GM12878 (cell line): ENCODE data around the gene SIN3A. TPM values are rescaled to one million over a fixed set of nuclear protein-coding genes. Genes with fewer than 3 reads are reported as not detected.

Experiments used
- ASH2L ChIP-seq: fragments of 300-600, 200-600 bp; sonication (generic); IDR thresholded peaks from 2 replicates; pipeline ENCODE4 v1.6.1; 2017; ENCODE audit warnings: low read depth, mild to moderate bottlenecking, borderline replicate concordance
- BCLAF1 ChIP-seq: fragments of 450-650 bp; IDR thresholded peaks from 2 replicates; pipeline ENCODE4 v1.6.1; 2017; ENCODE audit warnings: antibody characterized with exemption, mild to moderate bottlenecking, moderate library complexity
- CHD4 ChIP-seq: fragments of 200-600 bp; sonication (generic); IDR thresholded peaks from 2 replicates; pipeline ENCODE4 v1.6.1; 2016; ENCODE audit warnings: mild to moderate bottlenecking
- CREB1 ChIP-seq: IDR thresholded peaks from 2 replicates; pipeline ENCODE4 v1.6.1; 2012; ENCODE audit warnings: low read depth, mild to moderate bottlenecking, inconsistent platforms
- CUX1 ChIP-seq: IDR thresholded peaks from 2 replicates; pipeline ENCODE4 v1.6.1; 2012; ENCODE audit warnings: improper control_type of control experiment, low read depth, low read length; ENCODE audit not compliant: insufficient replicate concordance
- EZH2 ChIP-seq: IDR thresholded peaks from 2 replicates; pipeline ENCODE4 v1.6.1; 2012; ENCODE audit warnings: low read depth, mild to moderate bottlenecking, control low read depth, inconsistent platforms, low read length, borderline replicate concordance; ENCODE audit not compliant: control insufficient read depth
- GATAD2B ChIP-seq: fragments of 450-650 bp; conservative IDR thresholded peaks from 2 replicates; pipeline ENCODE4 v1.6.1; 2017; ENCODE audit warnings: low read depth, mild to moderate bottlenecking, moderate library complexity
- IKZF1 ChIP-seq: fragments of 450-650 bp; conservative IDR thresholded peaks from 2 replicates; pipeline ENCODE4 v1.6.1; 2017; ENCODE audit warnings: antibody characterized with exemption, mild to moderate bottlenecking
- KLF5 ChIP-seq: fragments of 450-650 bp; IDR thresholded peaks from 2 replicates; pipeline ENCODE4 v1.6.1; 2014; ENCODE audit warnings: mild to moderate bottlenecking; ENCODE audit not compliant: partially characterized antibody
- MEF2B ChIP-seq: fragments of 450-650 bp; IDR thresholded peaks from 2 replicates; pipeline ENCODE4 v1.6.1; 2018; ENCODE audit warnings: mild to moderate bottlenecking, moderate library complexity; ENCODE audit not compliant: partially characterized antibody, poor library complexity, severe bottlenecking
- POLR2AphosphoS5 ChIP-seq: IDR thresholded peaks from 2 replicates; pipeline ENCODE4 v1.6.1; 2011; ENCODE audit warnings: mild to moderate bottlenecking, low read length, inconsistent platforms
- SMC3 ChIP-seq: IDR thresholded peaks from 2 replicates; pipeline ENCODE4 v1.6.1; 2011; ENCODE audit warnings: low read length, improper control_type of control experiment, borderline replicate concordance
- SP1 ChIP-seq: IDR thresholded peaks from one replicate; pipeline ENCODE4 v1.6.1; 2011; ENCODE audit warnings: low read depth, low read length
- TCF7 ChIP-seq: IDR thresholded peaks from 2 replicates; pipeline ENCODE4 v1.6.1; 2014; ENCODE audit warnings: antibody characterized with exemption, borderline replicate concordance
- ZNF384 ChIP-seq: IDR thresholded peaks from 2 replicates; pipeline ENCODE4 v1.6.1; 2012; ENCODE audit warnings: low read depth, mild to moderate bottlenecking, low read length, improper control_type of control experiment, borderline replicate concordance
- ZZZ3 ChIP-seq: IDR thresholded peaks from 2 replicates; pipeline ENCODE4 v1.6.1; 2011; ENCODE audit warnings: low read depth; ENCODE audit not compliant: control insufficient read depth, insufficient read length
- polyA plus RNA-seq, 11 experiments: library from polyadenylated mRNA; depleted of rRNA in 4 of 11; unstranded in 6 of 11; stranded (reverse) in 5 of 11; fragments of >200 nt; fragmentation: Nextera tagmentation in 4 of 11; fragmentation: Illumina TruSeq in 1 of 11; extraction: Ambion mirVana in 4 of 11; extraction: Trizol in 1 of 11; gene quantifications; 1 replicate in 1 of 11; 2 replicates in 10 of 11; pipeline versions ENCODE4 v1.2.1 to v1.2.3, GENCODE V29; 2011 to 2016; ENCODE audit warnings: inconsistent platforms in 2 of 11, missing spikeins in 2 of 11, low read depth in 1 of 11
- total RNA-seq, 4 experiments: library from RNA; depleted of rRNA in 3 of 4; stranded (reverse); fragments of >200 nt in 3 of 4; fragmentation: Illumina TruSeq in 1 of 4; extraction: Trizol in 1 of 4; gene quantifications; 2 replicates each; pipeline versions ENCODE4 v1.2.1 to v1.2.3, GENCODE V29; 2013 to 2021
- TF ChIP-seq, protein P1 (sequence below), 3 experiments: IDR thresholded peaks in 2 of 3; conservative IDR thresholded peaks in 1 of 3; 2 replicates each; pipeline ENCODE4 v1.5.1; 2011; ENCODE audit warnings: low read depth in 3 of 3, low read length in 3 of 3, mild to moderate bottlenecking in 3 of 3, control low read depth in 2 of 3, moderate library complexity in 2 of 3, inconsistent platforms in 1 of 3, mixed read lengths in 1 of 3; ENCODE audit not compliant: control insufficient read depth in 2 of 3, insufficient read depth in 1 of 3; ENCODE audit errors: extremely low read depth in 1 of 3
- TF ChIP-seq, protein P2 (sequence below): IDR thresholded peaks from 2 replicates; pipeline ENCODE4 v1.6.1; 2011; ENCODE audit warnings: borderline replicate concordance, low read depth, mild to moderate bottlenecking, moderate library complexity, low read length; ENCODE audit not compliant: insufficient read depth, poor library complexity, severe bottlenecking

The SIN3A gene
- total and polyA plus RNA-seq, 10 of the 15 experiments (the other 5 are each of a cell fraction or from before 2014, with no cell fraction given): 6.4 to 62.2 (median 29.2) TPM

DNA sequence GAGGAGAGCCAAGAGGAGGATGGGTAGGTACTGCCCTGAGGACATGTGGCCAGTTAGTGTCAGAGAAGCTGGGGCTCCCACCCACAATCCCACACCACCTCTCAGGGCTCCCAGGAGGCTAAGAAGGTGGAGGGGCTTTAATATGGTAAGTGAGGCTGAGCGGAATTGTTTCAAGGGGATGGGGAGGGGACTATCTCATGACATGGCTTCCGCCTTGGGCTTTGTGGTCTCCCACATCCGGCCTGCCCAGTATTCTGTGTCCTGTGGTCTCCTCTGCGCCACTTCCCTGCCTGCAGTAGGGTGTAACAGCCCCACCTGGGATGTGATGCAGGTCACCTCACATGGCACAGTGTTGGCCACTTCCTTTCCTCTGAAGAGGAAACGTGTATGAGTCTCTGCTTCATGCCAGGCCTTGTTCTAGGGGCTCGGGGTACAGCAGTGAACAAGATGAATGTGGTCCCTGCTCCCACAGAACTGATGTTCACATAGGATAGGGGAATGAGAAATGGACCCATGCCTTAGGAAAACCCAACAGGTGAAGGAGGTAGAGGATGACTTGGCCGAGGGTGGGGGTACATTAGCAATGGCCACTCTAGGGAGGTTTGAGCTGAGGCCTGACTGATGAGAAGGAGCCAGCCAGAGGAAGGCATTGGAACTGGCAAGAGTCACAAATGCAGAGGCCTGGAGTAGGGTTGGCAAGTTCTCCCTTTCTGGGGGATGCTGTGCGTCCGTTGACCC is 101.5 kb downstream of the SIN3A start (continued):
- TF ChIP-seq, protein P1, sequence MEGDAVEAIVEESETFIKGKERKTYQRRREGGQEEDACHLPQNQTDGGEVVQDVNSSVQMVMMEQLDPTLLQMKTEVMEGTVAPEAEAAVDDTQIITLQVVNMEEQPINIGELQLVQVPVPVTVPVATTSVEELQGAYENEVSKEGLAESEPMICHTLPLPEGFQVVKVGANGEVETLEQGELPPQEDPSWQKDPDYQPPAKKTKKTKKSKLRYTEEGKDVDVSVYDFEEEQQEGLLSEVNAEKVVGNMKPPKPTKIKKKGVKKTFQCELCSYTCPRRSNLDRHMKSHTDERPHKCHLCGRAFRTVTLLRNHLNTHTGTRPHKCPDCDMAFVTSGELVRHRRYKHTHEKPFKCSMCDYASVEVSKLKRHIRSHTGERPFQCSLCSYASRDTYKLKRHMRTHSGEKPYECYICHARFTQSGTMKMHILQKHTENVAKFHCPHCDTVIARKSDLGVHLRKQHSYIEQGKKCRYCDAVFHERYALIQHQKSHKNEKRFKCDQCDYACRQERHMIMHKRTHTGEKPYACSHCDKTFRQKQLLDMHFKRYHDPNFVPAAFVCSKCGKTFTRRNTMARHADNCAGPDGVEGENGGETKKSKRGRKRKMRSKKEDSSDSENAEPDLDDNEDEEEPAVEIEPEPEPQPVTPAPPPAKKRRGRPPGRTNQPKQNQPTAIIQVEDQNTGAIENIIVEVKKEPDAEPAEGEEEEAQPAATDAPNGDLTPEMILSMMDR (IDR thresholded peaks at IDR 0.05 in 2 of 3, conservative IDR thresholded peaks at IDR 0.05 in 1 of 3; ENCODE audit: control insufficient read depth in 2 of 3, extremely low read depth in 1 of 3, insufficient read depth in 1 of 3, low read depth in 3 of 3, low read length in 3 of 3): no peak
- TF ChIP-seq ZNF384: no peak
- no peak for TF ChIP-seq CUX1
- peak; percentile 53 for TF ChIP-seq IKZF1
- peak; percentile 59 for TF ChIP-seq KLF5
- TF ChIP-seq POLR2AphosphoS5: no peak
- no peak for TF ChIP-seq SMC3
- TF ChIP-seq BCLAF1: no peak
- no peak for TF ChIP-seq CHD4
- no peak for TF ChIP-seq EZH2
- TF ChIP-seq CREB1: peak; percentile 37; the same call in 1 of the 2 replicates
- TF ChIP-seq GATAD2B: no peak
- no peak for TF ChIP-seq ASH2L
- no peak for TF ChIP-seq TCF7
- TF ChIP-seq ZZZ3: no peak
- TF ChIP-seq SP1: peak; percentile 18
- TF ChIP-seq MEF2B: no peak
- TF ChIP-seq, protein P2, sequence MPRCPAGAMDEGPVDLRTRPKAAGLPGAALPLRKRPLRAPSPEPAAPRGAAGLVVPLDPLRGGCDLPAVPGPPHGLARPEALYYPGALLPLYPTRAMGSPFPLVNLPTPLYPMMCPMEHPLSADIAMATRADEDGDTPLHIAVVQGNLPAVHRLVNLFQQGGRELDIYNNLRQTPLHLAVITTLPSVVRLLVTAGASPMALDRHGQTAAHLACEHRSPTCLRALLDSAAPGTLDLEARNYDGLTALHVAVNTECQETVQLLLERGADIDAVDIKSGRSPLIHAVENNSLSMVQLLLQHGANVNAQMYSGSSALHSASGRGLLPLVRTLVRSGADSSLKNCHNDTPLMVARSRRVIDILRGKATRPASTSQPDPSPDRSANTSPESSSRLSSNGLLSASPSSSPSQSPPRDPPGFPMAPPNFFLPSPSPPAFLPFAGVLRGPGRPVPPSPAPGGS: peak; percentile 68
